HT1080 (cell line): ENCODE data around the gene CBR1. TPM values are rescaled to one million over a fixed set of nuclear protein-coding genes. Genes with fewer than 3 reads are reported as not detected.

Experiments used
- DNase-seq: peaks from one replicate; pipeline ENCODE4 v3.0.0-alpha.2; 2015; ENCODE audit warnings: low read depth
- polyA plus RNA-seq, 2 experiments: library from polyadenylated mRNA; depleted of rRNA; stranded (reverse); fragments of >200 nt; gene quantifications; 2 replicates each; pipeline ENCODE4 v1.2.3, GENCODE V29; 2015
- total RNA-seq: library from RNA; depleted of rRNA; stranded (reverse); fragments of >200 nt; shearing (Covaris generic); gene quantifications from 2 replicates; pipeline ENCODE4 v1.2.3, GENCODE V29; 2014; rRNA removed

CBR1 gene
- 230 and 338 TPM in 2 replicates for total RNA-seq
- polyA plus RNA-seq (2015; cell fraction: cytosol; rRNA removed) = 127 and 135 TPM in 2 replicates
- polyA plus RNA-seq (2015; cell fraction: nucleus; rRNA removed) = 65.4 and 68.2 TPM in 2 replicates

DNA sequence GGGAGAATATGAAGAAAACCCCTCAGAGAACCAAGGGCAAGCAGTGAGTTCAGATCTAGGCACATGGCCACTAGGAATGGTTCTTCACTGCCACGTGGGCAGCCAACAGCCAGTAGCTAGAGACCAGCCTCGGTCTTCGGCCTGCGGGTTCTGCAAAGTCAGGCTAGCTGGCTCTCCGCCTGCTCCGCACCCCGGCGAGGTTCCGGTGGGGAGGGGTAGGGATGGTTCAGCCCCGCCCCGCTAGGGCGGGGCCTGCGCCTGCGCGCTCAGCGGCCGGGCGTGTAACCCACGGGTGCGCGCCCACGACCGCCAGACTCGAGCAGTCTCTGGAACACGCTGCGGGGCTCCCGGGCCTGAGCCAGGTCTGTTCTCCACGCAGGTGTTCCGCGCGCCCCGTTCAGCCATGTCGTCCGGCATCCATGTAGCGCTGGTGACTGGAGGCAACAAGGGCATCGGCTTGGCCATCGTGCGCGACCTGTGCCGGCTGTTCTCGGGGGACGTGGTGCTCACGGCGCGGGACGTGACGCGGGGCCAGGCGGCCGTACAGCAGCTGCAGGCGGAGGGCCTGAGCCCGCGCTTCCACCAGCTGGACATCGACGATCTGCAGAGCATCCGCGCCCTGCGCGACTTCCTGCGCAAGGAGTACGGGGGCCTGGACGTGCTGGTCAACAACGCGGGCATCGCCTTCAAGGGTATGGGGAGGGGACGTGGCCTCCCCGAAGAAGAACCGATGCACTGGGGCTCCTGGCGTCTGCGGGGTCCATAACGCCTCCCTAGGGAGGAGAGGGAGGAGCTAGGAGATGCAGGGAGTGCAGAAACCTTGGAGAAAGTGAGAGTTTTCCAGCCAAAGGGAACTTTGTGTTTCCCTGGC, at the start of gene CBR1:
Gene CBR1 (plus strand): TSS at position 312 of the 871 bp plus-strand sequence. CDS start 92 bp downstream, at position 404.
- DNase-seq = peak; percentile 92

DNA sequence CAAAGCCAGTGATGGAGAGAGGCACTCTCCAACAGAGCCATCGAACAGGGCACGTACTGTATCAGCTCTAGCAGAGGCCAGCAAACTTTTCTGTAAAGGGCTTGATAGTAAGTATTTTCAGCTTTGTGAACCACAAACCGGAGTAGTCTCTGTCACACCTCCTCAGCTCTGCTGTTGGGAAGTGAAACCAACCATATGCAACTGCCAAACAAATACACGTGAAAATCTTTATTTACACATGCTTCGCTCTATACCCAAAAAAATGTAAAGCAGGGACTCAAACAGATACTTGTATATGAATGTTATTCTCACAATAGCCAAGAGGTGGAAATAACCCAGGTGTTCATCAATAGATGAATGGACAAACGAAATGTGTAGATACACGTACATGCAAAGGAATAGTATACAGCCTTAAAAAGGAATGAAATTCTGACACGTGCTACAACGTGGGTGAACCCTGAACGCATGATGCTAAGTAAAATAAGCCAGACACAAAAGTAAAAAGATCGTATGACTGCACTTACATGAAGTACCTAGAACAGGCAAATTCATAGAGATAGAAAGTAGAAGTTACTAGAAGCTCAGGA, 48.5 kb upstream of the CBR1 start:
- no peak for DNase-seq

DNA sequence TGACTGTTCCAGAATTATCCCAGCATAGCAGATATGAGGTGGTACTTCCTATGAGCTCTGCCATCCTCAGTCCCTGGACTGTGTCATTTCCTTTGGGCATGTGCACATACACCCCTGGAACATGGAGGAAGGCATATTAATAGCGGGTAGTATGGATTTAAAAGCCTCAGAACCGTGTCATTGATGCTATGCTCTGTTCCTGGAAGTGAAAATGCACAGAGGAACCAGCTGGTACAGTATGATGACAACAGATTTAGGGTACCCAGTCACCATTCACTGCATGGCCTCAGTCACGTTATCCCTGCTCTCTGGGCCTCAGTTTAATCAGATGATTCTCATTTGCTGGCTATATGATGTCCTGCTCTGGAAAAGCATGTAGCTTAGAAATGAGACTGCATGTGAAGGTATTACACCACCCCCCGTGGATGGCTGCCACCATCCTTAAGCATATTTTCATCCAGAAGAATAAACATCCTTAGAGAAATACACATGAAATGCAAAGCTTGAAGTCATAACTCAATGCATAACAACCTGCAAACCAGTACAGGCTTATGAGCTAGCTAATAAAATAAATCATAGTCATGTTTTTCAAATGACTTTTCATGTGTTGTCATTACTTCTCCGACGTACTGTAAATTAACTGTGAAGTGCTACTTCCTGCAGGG, 47.3 kb upstream of the CBR1 start:
- no peak for DNase-seq

DNA sequence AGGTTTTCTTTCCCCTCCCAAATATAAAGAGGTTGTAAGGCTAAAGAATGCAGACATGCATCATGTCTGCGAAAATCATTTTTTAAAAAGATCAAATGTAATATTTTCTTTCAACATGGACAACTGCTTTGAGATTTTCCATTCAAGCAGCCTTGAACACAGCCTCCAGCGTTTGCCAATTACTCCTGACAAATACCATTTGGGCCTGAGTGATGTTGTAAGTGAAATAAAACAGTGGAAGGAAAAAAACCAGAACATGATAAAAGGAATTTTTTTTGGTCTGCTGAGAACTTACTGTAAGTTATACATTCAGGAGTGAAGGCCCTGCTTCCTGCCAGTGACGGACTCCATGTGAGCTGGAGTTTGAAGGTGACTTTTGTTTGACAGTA, 46.7 kb upstream of the CBR1 start:
- DNase-seq = no peak

DNA sequence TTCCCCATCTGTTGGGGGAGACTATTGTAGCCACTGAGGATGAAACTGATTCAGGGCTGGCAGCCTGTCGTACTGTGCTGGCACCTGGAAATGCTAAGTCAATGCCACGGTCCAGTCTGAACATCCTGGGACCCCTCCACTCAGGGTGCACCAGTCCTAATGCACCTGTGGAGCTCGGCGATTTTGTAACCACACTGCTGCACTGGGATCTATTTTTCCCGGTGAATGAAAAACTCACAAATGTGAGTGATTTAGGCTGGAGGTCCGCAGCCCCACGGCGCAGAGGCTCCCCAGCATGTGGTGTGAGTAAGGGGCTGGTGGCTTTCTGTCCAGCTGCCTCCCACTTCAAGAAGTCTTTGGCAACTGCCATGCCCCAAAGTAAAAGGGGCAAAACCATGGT, 45.0 kb upstream of the CBR1 start:
- no peak for DNase-seq

DNA sequence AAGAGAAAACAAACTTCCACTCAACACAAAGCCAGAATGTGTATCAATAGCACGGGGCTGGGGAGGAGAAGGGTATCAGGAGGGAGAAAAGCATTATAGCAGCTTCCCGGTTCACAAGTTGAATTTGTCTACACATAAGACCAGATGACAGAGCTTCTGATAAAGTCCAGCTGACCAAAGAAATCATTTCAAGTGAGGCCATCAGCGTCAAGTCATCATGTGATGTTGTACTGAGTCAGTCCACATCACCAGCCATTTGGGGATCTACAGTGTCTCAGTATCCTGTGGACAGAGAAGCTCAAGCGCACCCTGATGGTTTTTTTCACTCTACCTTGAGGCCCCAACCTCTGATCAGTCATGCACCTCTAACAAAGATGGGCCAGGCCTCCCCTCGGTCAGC, 42.5 kb upstream of the CBR1 start:
- no peak for DNase-seq

DNA sequence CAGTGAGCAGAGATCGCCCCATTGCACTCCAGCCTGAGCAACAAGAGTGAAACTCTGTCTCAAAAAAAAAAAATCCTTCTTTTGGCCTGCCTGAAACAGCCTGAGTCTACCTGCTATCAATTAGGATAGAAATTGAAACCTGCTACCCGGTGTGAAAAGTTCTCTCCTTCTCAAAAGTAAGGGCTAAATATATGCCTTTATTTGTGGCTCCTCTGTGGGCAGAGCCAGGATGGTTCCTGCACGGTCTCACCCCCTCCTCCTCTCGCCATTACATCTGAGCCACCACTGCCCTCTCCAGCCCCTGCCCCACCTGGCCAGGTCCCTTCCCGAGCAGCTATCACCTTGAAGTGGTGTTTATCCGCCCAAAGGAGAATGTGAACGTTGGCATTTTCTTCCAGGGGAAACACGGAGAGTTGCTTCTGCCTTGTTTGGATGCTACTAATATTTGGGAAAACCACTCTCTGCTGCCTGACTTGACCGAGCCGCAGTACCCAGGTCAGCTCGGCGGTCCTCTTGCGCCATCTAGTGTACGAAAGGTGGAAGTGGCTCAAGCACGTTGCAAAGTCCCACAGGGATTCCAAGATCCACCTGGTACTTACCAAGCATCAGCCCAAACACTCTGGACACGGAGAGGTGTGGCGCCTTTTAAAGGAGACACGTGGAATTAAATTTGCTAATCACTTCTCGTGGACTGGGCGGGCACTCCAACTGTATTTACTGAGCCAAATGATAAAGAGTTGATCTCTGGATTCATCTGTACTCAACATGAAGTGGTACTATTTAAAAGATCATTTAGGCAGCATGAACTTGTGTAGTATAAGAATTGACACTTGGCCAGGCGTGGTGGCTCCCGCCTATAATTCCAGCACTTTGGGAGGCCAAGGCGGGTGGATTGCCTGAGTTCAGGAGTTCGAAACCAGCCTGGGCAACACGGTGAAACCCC, 41.4 kb upstream of the CBR1 start:
- peak; percentile 72 for DNase-seq

DNA sequence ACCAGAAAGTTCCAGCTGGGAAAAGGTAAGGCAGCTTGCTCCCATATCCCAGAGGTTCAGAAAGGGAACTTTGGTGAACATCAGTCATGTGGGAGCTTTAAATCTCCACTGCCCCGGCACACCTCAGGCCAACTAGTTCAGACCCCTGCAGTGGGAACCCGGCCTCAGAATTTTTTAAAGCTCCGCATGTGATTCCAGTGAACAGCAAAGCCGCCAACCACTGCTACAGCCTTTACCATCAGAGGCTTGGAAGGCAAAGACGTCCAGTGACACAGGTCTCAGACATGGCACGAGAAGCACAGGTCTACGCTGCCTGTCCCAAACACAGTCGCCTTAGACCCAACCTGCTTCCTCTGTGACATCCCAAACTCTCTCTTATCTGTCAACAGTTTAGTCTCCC, 40.5 kb upstream of the CBR1 start:
- DNase-seq = no peak

DNA sequence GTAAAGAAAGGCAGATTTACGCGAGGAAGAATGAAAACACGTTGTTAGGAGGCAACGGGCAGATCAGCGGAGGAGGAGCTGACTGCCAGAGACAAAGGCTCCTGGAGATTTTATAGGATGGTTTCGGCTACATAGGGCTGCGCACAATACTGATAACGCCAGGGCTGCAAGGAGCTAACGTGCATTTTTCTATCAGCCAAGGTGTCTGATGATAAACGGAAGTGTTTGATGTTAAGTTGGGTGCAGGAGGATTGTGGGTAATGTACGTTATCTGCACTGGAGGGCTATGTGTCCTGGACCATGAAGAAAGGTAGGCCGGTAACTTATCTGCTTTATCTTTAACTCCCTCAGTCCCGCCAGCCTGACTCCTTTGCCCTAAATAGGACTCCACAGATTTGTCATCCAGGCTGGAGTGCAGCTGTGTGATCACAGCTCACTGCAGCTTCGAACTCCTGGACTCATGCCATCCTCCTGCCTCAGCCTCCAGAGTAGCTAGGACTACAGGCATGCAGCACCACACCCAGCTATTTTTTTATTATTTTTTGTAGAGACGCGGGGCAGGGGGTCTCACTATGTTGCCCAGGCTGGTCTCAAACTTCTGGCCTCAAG, 39.1 kb upstream of the CBR1 start:
- DNase-seq = no peak

DNA sequence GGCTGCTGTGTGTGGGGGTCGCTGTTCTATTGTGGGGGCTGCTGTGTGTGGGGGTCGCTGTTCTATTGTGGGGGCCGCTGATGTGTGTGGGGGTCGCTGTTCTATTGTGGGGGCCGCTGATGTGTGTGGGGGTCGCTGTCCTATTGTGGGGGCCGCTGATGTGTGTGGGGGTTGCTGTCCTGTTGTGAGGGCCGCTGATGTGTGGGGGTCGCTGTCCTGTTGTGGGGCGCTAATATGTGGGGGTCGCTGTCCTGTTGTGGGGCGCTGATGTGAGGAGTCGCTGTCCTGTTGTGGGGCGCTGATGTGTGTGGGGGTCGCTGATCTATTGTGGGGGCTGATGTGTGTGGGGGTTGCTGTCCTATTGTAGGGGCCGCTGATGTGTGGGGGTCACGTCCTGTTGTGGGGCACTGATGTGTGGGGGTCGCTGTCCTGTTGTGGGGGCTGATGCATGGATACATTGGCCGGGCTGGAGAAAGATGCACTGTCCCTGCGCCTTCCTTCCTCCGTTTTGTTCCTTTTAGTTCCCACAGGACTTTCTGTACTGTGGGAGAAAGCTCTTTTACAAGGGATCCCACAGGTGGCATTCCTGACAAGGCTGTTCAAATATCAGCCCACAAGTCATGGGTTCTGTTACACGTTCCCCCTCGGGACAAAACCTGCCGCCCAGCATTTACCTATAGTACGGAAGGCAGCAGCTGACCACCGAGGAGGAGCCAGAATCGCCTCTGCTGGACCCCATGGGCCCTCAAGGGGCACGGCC, 37.0 kb upstream of the CBR1 start:
- DNase-seq = no peak

DNA sequence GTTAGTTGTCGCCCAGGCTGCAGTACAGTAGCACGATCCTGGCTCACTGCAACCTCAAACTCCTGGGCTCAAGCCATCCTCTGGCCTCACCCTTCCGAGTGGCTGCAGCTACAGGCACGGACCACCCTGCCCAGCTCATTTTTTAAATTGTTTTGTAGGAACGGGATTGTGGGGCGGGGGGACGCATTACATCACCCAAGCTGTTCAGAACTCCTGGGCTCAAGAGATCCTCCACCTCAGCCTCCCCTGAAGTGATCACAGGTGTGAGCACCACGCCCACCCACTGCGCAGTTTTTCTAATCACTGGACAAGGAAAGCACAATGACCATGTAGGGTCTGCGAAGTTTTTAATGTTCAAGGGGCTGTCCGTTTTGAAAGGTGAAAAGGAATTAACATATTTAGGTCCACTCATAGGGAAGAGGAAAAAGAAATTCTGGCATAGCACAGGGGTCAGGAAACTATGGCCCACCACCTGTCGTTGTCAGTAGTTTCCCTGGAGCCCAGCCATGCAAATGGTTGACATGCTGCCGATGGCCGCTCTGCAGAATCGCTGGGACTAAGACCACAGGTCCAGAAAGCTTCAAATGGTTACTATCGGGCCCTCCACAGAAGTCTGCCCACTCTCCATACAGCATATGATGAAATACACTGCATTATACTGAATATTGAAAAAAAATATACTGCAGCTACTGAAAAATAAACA, 35.5 kb upstream of the CBR1 start:
- no peak for DNase-seq

DNA sequence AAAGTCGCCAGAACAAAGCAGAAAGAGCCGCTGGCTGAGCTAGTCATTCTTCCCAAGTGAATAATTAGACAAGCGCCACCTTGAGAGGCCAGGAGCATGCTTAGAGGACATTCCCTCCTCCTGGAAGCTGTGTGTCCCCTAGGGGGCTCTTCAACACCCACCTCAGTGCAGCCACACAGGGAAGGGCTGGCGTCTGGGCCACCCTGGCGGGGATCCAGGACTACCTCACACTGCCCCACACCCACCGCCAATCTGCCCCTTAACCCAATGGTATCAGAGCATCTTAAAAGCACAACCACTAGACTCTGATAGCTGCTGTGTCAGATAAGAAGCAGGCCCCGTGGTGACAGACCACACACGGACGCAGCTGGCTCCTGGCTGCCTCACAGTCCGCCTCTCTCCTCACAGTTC, 34.4 kb upstream of the CBR1 start:
- DNase-seq = no peak

DNA sequence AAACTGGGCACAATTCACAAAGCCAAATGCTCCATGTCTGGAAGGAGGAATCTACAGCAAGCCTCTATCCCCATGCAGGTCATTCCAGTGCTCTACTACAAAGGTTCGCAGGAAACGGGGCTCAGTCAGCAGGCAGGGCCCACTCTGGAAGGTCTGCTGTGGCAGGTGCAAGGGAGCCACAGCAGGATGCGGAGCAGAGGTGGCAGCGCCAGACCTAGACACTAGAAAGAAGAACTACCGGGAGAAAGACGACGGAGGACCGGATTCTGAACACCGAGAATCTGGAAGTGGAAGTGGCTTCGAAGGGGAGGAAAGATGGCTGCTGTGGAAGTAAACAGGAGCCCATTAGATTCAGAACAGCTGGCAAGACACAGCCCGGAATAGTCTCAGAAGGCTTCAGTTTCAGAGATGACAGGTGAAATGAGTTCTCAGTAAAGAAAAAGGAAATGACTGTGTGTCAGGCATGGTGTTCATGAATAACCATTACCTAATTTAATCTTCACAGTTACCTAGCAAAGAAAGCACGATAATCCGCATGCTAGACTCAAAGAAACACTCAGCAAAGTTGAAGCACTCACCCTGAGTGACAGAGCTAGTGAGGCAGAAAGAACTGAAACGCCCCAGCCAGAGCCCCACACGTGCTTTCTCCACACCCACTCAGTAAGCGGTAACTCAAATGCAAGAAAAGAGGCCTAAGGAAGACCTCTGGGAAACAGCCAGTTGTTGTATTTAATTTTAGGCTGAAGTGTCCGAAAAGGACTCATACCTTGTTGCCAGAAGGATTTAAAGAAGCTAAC, 30.9 kb upstream of the CBR1 start:
- no peak for DNase-seq

DNA sequence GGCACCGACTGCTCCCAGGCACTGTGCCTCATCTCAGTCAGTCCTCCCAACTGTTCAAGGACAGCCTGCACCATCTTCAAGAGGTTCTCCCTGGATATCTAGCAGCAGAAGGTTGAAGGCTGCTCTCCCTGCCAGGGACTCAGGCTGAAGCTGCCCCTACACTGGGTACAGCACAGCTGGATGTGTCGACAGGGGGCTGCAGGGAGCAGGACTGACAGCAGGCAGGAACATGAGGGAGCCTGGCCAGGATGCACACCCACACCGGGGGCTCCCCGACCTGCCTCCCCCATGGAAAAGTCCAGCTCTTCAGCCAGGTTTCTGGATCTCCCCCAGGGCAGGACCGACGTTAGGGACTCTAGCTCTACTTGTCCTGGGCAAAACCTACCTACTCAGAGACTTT, 30.0 kb upstream of the CBR1 start:
- no peak for DNase-seq

DNA sequence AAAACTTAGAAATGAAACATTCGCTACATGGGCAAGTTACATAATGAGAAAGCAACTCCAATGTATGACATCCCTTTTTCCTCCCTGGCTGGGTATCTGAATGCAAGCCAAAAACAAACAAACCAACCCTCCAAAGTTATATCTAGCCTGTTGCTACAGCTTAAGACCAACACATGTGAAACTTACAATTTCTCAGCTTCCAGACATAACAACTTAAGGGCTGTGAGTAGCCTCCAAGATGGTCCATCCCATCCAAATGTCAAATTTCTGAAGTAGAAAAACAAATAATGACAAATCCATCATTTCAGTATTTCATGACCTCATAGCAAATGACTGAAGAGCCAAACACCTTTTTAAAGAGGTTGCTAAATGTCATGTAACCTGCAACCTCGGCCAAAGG, 29.4 kb upstream of the CBR1 start:
- no peak for DNase-seq

DNA sequence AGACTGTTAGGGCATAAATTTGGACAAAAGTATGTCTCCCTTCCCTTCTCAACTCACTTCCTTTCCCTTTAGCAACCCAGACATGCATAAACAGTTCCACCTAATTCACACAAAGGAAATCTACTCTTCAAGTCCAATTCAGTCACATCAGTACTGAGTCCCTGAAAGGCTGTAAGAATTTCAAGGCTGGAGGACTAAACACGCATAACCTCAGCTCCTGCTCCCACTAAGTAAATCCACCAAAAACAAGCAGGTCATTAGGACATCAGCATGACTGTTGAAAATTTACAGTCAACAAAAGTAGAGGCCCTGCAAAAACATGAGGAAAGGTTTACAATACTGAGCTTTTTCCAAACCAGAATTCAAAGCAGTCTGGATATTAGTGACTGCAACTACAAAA, 27.9 kb upstream of the CBR1 start:
- DNase-seq = no peak

DNA sequence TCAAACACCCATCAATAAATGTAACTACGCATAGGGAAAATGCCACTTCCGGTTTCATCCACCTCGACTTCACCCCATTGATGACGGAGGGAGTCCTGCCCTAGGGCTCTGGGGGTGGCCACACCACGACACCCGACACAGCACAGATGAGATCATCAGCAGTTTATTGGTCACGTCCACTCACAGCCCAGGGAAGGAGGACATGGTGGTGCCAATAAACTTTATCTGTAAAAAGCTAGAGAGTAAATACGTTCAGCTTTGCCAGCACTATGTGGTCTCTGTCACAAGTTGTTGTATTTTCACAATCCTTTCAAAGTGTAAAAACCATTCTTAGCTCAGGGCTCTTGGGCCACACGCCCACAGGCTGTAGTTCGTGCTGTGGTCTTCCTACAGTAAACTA, 25.8 kb upstream of the CBR1 start:
- DNase-seq = no peak

DNA sequence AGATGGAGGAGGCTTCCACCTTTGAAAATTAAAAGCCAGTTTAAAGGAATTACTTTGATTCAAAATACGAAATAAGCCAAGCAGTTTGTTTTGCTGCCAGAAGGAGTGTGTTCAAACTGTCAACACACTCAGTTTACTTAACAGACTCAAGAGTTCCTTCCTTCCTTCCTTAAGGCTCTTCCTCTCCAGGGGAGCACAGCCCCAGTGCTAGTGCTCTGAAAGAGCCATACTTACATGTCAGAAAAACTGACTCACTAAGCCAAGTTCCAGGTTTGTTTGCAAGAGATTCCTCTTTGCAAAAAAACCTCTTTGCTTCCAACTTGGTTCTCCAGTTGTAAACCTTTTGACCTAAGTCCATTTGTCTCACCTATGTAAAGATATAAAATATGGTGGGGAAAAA, 23.8 kb upstream of the CBR1 start:
- no peak for DNase-seq
